Testis (tissue), 3 donors: ENCODE results near the gene MUC2. TPM values are rescaled to one million over a fixed set of nuclear protein-coding genes. Genes with fewer than 3 reads are reported as not detected.
"Not testable (repeated sequence)": the region's sequence is repeated elsewhere in the genome, so short reads cannot be mapped to it uniquely, and the experiment has no call there.

Experiments used
- DNase-seq: peaks from one replicate; pipeline ENCODE4 v3.0.0-alpha.2; 2019
- H3K27ac ChIP-seq, 2 donors: fragments of 200-600 bp; sonication (generic); one replicate each; pipeline ENCODE4 v1.5.1; 2019
- H3K27me3 ChIP-seq: fragments of 200-600 bp; sonication (generic); one replicate; pipeline ENCODE4 v1.5.1; 2019
- H3K36me3 ChIP-seq: fragments of 200-600 bp; sonication (generic); one replicate; pipeline ENCODE4 v1.5.1; 2017; ENCODE audit warnings: low read depth; ENCODE audit errors: missing control alignments
- H3K4me1 ChIP-seq: fragments of 200-600 bp; sonication (generic); one replicate; pipeline ENCODE4 v1.5.1; 2019
- H3K4me3 ChIP-seq, 2 donors: fragments of 200-600 bp; sonication (generic); one replicate each; pipeline ENCODE4 v1.5.1; 2017 to 2019
- H3K9me3 ChIP-seq: fragments of 200-600 bp; sonication (generic); one replicate; pipeline ENCODE4 v1.5.1; 2017
- CTCF ChIP-seq, 3 experiments: fragments of 450-650 bp in 2 of 3; fragments of 200-600 bp in 1 of 3; sonication (generic) in 1 of 3; IDR thresholded peaks; one replicate each; pipeline ENCODE4 v1.5.1; 2016 to 2019; ENCODE audit warnings: antibody characterized with exemption in 3 of 3, mild to moderate bottlenecking in 2 of 3, moderate library complexity in 1 of 3
- POLR2A ChIP-seq: fragments of 450-650 bp; IDR thresholded peaks from one replicate; pipeline ENCODE4 v1.6.1; 2017; ENCODE audit warnings: antibody characterized with exemption, mild to moderate bottlenecking, moderate library complexity
- WGBS, 2 donors: methylation state at CpG; one replicate each; pipeline ENCODE4 v1.1.5; 2018; 5-methylcytosine and 5-hydroxymethylcytosine counted together
- intact Hi-C: fragments of 100-400 bp; cut with DNase I; formaldehyde crosslinking; loops from one replicate; pipeline ENCODE4 v1.15.1; 2023; ENCODE audit warnings: low total_unique reads
- polyA plus RNA-seq: library from polyadenylated mRNA; stranded (reverse); fragments of 350-450 nt; fragmentation: Illumina TruSeq; extraction: RNeasy Lipid Tissue Mini Kit (QIAGEN cat#74804); gene quantifications from one replicate; pipeline ENCODE4 v1.2.3, GENCODE V29; 2014; ENCODE audit warnings: low read depth, low replicate concordance; ENCODE audit not compliant: insufficient read depth
- total RNA-seq, 2 donors: library from RNA; depleted of rRNA; stranded (reverse); fragments of >200 nt; gene quantifications; one replicate each; pipeline ENCODE4 v1.2.3, GENCODE V29; 2016

Gene MUC2
- total and polyA plus RNA-seq, 3 donors from 2014 or later, result 0.41 to 0.93 (median 0.47) TPM

- H3K27me3 ChIP-seq, result no peaks in the 10 kb centered on the region
- TF ChIP-seq POLR2A (no peak), CTCF (IDR thresholded peaks at IDR 0.05) (no peak)
- H3K27ac ChIP-seq, result no peak overlapping the region
- H3K4me3 ChIP-seq, result no peak overlapping the region
- no peaks in the 10 kb centered on the region for H3K9me3 ChIP-seq
- intact Hi-C loops, result no loop called here
- H3K4me1 ChIP-seq, result no peaks in the 10 kb centered on the region
- no peak for DNase-seq
- no peaks in the 10 kb centered on the region for H3K36me3 ChIP-seq
- WGBS, 2 donors, result 67 to 84% methylated on average over 1 to 14 of the region's 14 CpGs
These were observed 37.9 kb downstream of the MUC2 start for GRCh38 chr11:1112351-1113191.

- Histone ChIP-seq H3K4me3 (no peak overlapping the region), H3K36me3 (no peaks in the 10 kb centered on the region), H3K27me3 (no peaks in the 10 kb centered on the region), H3K9me3 (no peaks in the 10 kb centered on the region), H3K27ac (no peak overlapping the region), H3K4me1 (no peaks in the 10 kb centered on the region)
- TF ChIP-seq CTCF (IDR thresholded peaks at IDR 0.05), result no peak
- TF ChIP-seq POLR2A, result no peak
- WGBS, 2 donors, result 49 to 73% methylated on average over 8 to 34 of the region's 36 CpGs
- no peak for DNase-seq
- intact Hi-C loops, result no loop called here
These were observed 38.9 kb downstream of the MUC2 start for GRCh38 chr11:1113405-1114201.

GRCh38 chr11:1115292-1115691, 40.6 kb downstream of the MUC2 start:
- H3K36me3 ChIP-seq, H3K27me3 ChIP-seq, intact Hi-C loops, H3K4me3 ChIP-seq, H3K9me3 ChIP-seq, DNase-seq, H3K27ac ChIP-seq, H3K4me1 ChIP-seq: not testable (repeated sequence)
- 90 to 93% methylated on average over 6 of the region's 6 CpGs for WGBS, 2 donors

GRCh38 chr11:1116104-1116503, 41.4 kb downstream of the MUC2 start:
- intact Hi-C loops, result no loop called here
- Histone ChIP-seq H3K9me3 (no peaks in the 10 kb centered on the region), H3K27me3 (no peaks in the 10 kb centered on the region), H3K36me3 (no peaks in the 10 kb centered on the region), H3K4me3 (no peak overlapping the region), H3K4me1 (no peaks in the 10 kb centered on the region), H3K27ac (no peak overlapping the region)
- TF ChIP-seq CTCF (IDR thresholded peaks at IDR 0.05), result no peak
- TF ChIP-seq POLR2A, result no peak
- no peak for DNase-seq
- WGBS, 2 donors, result 90 to 94% methylated on average over 12 of the region's 12 CpGs

- Histone ChIP-seq H3K4me3 (no peak overlapping the region), H3K9me3 (no peaks in the 10 kb centered on the region), H3K36me3 (no peaks in the 10 kb centered on the region), H3K27ac (no peak overlapping the region), H3K27me3 (no peaks in the 10 kb centered on the region), H3K4me1 (no peaks in the 10 kb centered on the region)
- 68 to 73% methylated on average over 23 of the region's 23 CpGs for WGBS, 2 donors
- intact Hi-C loops, result no loop called here
- DNase-seq, result no peak
- TF ChIP-seq POLR2A (no peak), CTCF (IDR thresholded peaks at IDR 0.05) (no peak)
These were observed 42.2 kb downstream of the MUC2 start for GRCh38 chr11:1116666-1117390.
